Activated gamma-delta T cell treated with anti-CD3 and anti-CD28 coated beads, Interleukin-2, amount 50 U/mL, for 16 hours (primary cell): ENCODE measurements around the gene SLC16A10.
A peak's percentile ranks its signal among the peaks of the same experiment; 100 is the strongest.
"Not testable (repeated sequence)": the region's sequence is repeated elsewhere in the genome, so short reads cannot be mapped to it uniquely, and the experiment has no call there.

Experiments
- DNase-seq: peaks from one replicate; pipeline ENCODE4 v3.0.0-alpha.2; 2020; ENCODE audit warnings: low read depth

SLC16A10 gene, protein sequence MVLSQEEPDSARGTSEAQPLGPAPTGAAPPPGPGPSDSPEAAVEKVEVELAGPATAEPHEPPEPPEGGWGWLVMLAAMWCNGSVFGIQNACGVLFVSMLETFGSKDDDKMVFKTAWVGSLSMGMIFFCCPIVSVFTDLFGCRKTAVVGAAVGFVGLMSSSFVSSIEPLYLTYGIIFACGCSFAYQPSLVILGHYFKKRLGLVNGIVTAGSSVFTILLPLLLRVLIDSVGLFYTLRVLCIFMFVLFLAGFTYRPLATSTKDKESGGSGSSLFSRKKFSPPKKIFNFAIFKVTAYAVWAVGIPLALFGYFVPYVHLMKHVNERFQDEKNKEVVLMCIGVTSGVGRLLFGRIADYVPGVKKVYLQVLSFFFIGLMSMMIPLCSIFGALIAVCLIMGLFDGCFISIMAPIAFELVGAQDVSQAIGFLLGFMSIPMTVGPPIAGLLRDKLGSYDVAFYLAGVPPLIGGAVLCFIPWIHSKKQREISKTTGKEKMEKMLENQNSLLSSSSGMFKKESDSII

DNA sequence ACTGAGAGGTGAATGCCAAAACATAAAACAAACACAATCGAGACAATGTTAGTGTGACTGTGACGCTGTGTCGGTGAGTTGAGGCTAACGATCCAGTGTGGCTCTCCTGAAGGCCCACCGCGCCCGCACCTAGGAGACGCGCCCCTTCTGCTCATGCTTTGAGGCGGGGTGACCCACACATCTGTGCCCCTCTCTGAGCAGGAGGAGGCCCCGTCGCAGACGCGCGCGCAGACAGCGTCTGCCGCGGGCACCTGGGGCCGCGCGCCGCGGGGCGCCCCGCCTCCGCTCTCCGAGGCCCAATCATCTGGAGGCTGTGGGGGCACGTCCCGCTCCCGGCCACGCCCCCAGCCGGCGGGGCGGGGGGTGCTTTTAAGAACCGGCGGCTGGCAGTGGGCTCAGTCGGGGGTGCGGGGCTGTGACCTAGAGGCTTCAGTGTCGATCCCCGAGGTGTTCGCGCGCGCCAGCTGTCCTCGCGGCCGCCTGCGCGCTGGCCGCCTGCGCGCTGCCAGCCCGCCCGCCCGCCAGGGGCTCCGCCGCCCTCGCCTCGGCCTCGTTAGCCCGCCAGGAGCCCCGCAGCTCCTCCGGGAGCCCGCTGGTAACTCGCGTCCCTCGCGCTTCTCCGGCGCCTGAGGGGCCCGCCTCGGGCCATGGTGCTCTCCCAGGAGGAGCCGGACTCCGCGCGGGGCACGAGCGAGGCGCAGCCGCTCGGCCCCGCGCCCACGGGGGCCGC is at the start of gene SLC16A10:
Gene SLC16A10 (plus strand): TSS at position 398 of the 730 bp plus-strand sequence. CDS start 250 bp downstream, at position 648.
- DNase-seq = peak; percentile 67

DNA sequence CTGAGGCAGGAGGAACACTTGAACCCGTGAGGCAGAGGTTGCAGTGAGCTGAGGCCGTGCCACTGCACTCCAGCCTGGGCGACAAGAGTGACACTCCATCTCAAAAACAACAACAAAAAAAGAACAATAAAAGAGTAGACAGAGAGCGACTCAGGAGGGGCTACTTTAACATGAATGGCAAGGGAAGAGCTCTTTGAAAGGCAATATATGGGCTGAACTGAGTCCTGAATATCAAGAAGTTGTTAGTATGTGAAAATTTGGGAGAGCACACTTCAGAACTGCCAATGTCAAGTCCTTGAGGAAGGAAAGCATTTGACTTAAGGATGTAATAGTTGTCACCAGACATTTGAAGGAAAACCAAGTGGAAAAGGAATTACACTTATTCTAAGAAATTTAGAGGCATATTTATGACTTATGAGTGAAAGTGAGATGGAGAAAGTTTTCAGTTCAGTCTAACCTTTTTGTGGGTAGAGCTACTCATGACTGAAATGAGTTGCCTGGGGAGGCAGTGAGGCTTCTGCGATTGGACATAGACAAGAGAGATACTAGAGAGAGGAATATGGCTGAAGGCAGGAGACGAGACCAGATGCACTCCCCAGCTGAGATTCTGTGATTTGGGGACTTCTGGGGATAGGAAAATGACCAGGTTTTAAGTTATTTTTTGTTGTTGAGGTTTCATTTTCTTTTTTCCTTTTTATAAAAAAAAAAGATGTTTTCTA is 48.6 kb upstream of the SLC16A10 start:
- DNase-seq = no peak

DNA sequence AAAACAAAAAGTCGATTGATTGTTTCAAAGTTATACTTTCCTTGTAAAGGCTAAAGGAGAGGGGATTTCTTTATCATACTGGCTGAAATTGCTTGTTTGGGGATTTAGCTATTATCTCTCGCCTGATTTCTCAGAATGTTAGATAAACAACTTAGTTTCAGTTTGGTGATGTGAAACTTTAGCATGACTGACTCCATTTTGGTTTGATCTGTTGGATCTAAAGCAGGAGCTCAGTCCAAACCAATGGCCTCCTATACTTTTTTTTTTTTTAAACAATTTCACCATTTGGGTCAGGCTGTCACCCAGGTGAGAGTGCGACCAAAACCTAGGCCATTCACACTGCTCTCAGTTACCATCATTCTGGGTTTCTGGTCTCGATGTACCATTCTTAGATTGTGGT is 45.4 kb upstream of the SLC16A10 start:
- no peak for DNase-seq

DNA sequence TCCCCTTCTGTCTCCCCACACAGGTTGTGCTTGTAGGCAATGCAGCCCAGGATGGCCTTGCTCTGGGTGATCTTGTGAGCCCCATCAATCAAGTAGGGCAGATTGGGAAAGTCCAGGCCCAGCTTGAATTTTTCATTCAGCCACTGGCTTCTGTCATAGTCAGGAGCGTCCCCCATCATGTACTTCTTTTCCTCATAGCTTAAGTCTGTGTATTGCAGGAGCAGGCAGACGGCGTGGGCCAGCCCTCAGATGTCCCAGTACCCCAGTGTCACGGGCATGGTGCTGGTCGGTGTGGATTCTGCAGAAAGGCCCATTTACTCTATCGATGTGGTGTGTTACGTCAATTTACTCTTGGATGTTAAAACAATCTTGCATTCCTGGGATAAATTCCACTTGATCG is 40.1 kb upstream of the SLC16A10 start:
- DNase-seq = no peak

DNA sequence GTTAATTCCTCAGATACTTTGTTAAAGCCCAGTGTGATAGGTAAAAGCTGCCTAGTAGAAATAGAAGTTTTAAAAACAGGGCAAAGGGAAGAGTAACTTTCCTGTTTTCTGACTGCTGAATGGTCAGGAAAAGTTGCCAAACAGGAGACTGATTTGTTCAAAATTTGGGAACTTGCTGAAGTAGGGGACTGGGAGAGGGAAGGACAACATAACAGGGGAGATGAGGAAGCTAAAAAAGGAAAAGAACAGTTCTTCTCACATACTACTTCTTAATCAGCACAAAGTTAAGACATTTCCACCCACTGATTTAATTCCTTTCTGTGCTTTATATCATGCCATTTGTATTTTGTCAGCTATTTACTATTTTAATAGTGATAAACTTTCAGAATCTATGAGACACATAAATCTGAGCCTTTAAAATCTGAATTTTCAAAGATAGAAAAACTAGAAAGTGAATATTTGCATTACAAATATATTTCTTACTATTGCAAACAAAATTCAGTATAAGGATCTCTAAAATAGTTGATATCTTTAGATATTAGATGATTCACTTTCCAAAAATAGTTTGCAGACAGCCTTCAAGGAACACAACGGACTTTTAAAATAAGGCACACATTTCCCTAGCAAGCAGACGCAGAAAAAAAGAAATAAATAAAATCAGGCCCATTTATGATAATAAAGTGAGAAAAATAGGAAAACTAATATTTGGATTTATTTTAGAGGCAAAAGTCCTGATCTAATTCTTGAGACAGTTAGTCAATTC is 36.9 kb upstream of the SLC16A10 start:
- no peak for DNase-seq

- DNase-seq = no peak
Observed at GRCh38 chr6:111052171-111052570, 35.1 kb upstream of the SLC16A10 start.

DNA sequence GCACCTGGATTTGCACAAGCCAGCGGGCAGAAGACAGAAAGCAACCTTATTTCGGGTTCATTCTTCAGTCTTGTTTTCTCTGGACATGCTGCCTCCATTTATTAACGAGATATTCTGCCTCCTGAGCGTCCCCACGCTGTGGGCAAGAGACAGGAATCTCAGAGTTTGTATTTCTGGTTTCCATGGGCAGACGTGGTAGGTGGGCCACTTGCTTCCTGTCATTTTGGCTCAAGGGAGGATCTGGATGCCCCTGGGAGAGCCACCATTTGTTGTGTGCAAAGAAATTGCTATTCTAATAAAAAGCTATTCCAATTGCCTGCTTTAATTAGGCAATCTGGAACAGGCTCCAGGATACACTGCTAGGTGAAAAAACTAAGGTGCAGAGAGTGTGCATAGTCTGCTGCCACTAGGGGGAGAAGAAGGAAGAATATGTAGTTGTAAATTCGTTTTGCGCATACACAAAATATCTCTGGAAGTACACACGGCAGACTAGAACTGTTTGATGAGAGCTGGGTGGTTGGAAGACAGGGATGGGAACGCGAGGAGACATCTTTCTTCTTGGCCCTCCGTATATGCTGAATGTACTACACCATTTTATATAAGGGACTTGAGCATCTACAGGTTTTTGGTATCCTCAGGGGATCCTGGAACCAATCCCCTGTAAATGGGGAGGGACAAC is 30.1 kb upstream of the SLC16A10 start:
- no peak for DNase-seq

DNA sequence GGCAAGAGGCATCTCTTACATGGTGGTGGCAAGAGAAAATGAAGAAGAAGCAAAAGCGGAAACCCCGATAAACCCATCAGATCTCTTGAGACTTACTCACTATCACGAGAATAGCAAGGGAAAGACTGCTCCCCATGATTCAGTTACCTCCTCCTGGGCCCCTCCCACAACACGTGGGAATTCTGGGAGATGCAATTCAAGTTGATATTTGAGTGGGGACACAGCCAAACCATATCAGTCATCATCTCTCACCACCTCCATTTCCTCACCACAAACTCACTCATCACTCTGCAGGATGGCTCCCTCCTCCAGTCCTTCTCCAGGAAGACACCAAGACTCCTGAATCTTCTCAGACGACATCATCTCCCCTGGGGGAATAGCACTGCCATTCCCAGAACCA is 25.8 kb upstream of the SLC16A10 start:
- no peak for DNase-seq

DNA sequence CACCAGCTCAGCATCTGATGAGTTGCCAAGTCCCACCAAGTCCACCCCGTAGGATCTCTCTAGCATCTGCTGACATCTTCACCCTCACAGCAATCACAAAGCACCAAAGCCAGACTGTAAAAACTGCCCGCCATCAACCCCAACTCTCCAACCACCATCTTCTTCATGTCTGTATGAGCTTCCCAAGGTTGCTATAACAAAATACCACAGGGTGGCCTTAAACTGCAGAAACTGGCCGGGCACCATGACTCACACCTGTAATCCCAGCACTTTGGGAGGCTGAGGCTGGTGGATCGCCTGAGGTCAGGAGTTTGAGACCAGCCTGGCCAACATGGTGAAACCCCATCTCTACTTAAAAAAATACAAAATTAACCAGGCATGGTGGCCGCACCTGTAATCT is 25.3 kb upstream of the SLC16A10 start:
- DNase-seq = not testable (repeated sequence)

DNA sequence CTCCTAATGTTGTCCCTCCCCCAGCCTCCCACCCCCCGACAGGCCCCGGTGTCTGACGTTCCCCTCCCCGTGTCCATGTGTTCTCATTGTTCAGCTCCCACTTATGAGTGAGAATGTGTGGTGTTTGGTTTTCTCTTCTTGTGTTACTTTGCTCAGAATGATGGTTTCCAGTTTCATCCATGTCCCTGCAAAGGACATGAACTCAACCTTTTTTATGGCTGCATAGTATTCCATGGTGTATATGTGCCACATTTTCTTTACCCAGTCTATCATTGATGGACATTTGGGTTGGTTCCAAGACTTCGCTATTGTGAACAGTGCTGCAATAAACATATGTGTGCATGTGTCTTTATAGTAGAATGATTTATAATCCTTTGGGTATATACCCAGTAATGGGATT is 24.4 kb upstream of the SLC16A10 start:
- not testable (repeated sequence) for DNase-seq

- no peak for DNase-seq
Observed at GRCh38 chr6:111068109-111068865, 19.0 kb upstream of the SLC16A10 start.

DNA sequence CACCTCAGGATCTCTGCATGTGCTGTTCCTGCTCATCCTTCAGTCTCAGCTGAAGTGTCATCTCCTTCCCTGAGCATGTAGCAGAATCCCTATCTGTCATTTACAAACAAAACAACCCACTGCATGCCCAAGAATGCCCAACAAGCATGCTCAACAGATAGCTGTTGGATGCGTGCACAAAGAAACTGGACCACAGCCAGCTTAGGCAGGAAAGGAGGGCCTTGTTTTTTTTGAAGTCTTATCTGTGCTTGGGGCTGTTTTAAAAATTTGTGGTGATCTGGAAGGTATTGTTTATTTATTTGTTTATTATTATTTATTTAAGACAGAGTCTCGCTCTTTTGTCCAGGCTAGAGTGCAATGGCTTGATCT is 18.5 kb upstream of the SLC16A10 start:
- DNase-seq = no peak

GRCh38 chr6:111069382-111070104 is 17.8 kb upstream of the SLC16A10 start:
- DNase-seq = no peak

DNA sequence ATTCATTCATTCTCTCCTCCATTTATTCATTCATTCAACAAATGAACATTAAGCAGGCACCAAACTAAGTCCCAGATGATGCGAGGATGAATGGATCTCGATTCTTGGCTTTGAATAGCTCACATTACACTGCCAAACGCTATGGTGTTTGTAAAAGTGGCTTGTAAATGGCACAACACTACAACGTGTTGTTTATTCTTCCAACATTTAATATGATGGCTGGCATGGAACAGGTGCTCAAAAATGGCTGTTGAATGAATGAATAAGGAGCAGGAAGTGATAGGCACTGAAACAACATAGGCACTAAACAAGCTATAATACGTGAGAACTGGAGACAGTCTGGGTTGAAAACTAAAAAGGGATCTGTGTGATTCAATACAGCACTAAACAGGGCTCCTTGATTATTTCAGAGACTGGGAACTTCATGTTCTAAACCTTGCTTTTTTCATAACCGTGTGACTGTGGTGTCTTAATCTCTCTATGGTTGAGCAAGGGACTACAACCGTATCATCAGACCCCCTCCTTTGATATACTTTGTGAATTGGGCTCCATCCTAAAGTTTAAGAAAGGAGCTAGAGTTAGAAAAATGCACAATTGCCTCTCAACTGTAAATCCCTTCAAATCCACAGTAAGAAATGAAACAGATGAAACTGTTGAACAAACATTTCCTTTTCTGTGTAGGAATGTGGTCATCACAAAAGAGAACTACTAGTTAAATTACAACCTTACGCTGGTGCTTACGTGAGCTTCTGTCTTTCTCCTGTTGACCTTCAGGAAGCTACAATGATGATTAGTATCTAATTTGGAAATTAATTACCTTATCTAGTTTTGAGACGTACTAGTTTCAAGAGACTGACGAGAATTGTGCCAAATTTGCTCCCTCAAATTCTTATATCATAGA is 16.9 kb upstream of the SLC16A10 start:
- no peak for DNase-seq

DNA sequence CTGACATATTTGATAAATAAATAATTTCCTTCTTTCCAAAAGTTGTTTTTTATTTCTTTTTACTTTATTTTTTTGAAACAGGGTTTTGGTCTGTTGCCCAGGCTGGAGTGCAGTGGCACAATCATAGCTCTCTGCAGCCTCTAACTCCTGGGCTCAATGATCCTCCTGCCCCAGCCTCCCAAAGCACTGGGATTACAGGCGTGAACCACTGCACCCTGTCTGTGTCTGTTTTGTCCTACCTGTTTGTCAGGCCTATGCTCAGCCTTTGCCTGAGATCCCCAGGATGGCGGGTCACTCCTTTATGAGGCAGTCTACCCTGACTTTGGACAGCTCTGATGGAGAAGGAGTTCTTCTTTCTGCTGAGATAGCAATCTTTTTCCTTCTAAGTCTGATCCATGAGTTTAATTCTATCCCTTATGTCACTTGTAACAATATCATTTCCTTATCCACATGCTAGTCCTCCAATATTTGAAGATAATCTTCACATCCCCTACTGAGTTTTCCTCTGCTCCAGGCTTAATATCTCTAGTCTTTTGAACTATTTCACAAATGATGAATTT is 14.4 kb upstream of the SLC16A10 start:
- DNase-seq = no peak

DNA sequence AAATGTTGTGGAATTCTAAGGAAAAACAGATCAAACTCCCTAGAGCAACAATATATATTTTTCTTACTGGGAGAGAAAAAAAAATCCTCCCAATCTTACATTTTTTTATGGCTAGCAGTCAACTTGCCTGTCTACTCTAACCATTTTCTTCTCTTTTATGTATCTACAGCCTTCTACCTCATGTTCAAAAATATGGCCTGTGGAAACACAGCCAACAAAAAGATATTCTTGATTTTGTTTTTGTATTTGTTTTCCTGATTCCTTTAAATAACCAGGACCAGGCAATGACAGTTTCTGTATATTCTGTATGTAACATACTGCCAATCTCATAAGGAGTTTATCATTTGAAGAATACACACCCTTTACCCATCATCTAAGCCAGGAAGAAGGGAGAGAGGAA is 13.0 kb upstream of the SLC16A10 start:
- no peak for DNase-seq

DNA sequence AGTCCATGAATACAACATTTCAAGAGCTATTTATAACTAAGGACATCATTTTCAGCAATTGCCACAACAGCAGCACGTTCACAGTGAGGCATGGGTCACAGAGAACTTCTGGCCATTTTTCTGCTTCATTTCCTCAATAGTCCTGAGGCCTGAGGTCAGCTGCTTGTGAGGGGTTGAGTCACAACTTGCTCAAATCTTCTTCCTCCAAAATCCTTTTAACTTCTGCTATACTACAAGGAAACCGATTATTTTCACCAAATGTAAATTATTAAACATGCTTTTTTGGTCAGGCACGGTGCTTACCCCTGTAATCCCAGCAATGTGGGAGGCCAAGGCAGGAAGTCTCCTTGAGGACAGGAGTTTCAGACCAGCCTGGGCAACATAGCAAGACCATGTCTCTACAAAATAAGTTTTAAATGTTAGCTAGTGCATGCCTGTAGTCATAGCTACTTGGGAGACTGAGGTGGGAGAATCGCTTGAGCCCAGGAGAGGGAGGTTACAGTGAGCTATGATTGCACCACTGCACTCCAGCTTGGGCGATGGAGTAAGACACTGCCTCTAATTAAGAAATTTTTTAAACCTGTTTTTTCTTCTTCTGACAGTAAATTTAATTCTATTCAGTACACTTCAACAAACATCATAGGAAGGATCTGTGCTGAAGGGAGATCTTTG is 11.1 kb upstream of the SLC16A10 start:
- no peak for DNase-seq

DNA sequence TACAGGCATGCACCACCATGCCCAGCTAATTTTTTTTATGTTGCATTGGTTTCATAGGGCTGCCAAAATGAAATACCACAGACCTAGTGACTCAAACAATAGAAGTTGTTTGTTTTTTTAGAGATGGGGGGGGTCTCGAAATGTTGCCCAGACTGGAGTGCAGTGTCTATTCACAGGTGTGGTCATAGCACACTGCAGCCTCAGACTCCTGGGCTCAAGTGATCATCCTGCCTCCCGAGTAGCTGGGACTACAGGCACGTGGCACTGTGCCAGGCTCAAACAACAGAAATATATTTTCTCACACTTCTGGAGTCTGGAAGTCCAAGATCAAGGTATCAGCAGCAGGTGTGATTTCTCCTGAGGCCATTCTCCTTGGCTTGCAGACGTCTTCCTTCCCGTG is 6.6 kb upstream of the SLC16A10 start:
- DNase-seq = no peak
